H1 (cell line): ENCODE measurements around the gene GPATCH2L. TPM values are rescaled to one million over a fixed set of nuclear protein-coding genes. Genes with fewer than 3 reads are reported as not detected.

Experiments
- HDAC6 ChIP-seq: IDR thresholded peaks from one replicate; pipeline ENCODE4 v1.7.1; 2012; ENCODE audit warnings: low read depth, mild to moderate bottlenecking, inconsistent platforms, low read length, moderate library complexity
- NRF1 ChIP-seq: IDR thresholded peaks from 2 replicates; pipeline ENCODE4 v1.6.1; 2011; ENCODE audit warnings: mild to moderate bottlenecking, low read depth, low read length, improper control_type of control experiment
- TBP ChIP-seq: IDR thresholded peaks from 2 replicates; pipeline ENCODE4 v1.6.1; 2011; ENCODE audit warnings: low read depth, low read length, improper control_type of control experiment
- polyA plus RNA-seq, 7 experiments: library from polyadenylated mRNA; depleted of rRNA in 3 of 7; stranded (reverse) in 5 of 7; unstranded in 2 of 7; fragments of >200 nt in 5 of 7; fragments of 200-250 nt in 2 of 7; gene quantifications; 1 replicate in 5 of 7; 2 replicates in 1 of 7; 4 replicates in 1 of 7; pipeline versions ENCODE4 v1.2.1 to v1.2.3, GENCODE V29; 2011 to 2013; ENCODE audit warnings: missing spikeins in 2 of 7, mixed read lengths in 2 of 7
- total RNA-seq: library from RNA; stranded (reverse); fragmentation: NEBNext Ultra II Directional; extraction: Animal tissue kit (Norgen Biotek cat#: 25700); gene quantifications from 2 replicates; pipeline ENCODE4 v1.2.1, GENCODE V29; 2021
- TF ChIP-seq, protein P1 (sequence below): IDR thresholded peaks from 2 replicates; pipeline ENCODE4 v1.6.1; 2011; ENCODE audit warnings: low read depth, mild to moderate bottlenecking, low read length; ENCODE audit not compliant: insufficient read depth

GPATCH2L gene
- total and polyA plus RNA-seq, 2 of the 8 experiments (the other 6 are each of a cell fraction or from before 2014, with no cell fraction given) = 26.0 to 54.9 TPM

DNA sequence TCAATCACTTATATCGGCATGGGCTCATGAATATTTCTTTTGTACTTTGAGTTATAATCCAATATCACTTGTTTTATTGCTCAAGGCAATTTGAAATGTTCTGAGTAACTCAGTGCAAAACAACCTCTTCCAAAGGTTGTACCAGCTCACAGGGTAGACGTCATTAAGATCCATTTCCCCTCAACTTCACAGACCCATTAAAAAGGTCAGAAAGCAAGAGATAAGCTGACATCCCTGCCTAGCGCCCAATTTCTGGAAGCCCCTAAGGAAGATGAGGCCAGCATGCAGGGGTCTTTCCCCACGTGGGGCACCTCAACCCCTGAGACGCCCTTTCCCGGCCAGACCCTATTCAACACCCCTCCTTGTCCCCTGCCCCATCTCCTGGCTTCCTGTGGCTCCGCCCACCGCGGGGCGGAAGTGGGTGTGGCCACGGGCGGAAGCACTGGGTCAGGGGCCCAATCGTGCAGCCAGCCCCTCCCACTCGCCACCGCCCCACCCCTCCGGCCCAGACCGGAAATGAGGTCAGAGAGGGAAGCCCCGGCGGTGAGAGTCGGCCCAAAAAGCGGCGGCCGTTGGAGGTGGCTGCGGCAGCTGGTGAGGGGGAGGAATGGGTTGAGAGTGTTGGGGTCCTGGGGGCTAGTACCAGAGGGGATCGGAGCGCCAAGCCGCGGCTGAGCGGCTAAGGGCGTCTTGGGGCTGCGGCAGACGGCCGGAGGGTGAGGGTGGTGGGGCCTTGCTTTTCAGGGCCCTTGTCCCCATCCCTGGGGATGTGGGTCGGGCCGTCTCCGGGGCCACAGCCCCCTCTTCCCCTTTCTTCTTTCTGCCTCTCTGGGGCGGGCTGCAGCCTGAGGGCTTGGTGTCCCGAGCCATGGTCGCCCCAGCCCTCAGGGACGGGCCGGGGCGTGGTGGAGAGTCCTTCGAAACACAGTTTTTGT, at the start of gene GPATCH2L (continued):
- TF ChIP-seq, protein P1, sequence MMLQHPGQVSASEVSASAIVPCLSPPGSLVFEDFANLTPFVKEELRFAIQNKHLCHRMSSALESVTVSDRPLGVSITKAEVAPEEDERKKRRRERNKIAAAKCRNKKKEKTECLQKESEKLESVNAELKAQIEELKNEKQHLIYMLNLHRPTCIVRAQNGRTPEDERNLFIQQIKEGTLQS = no peak
- no peak for TF ChIP-seq NRF1
- TF ChIP-seq HDAC6 = no peak
- TF ChIP-seq TBP = peak; percentile 70
